IMR-90 (cell line): ENCODE measurements around the gene NOL4L. TPM values are rescaled to one million over a fixed set of nuclear protein-coding genes. Genes with fewer than 3 reads are reported as not detected.

ENCODE experiments used
- ATAC-seq: fragments of 200-7000 bp; cut with Tn5 transposase; 2 replicates; pipeline ENCODE4 v1.9.1; 2020; ENCODE audit warnings: low read depth, mild to moderate bottlenecking, moderate library complexity
- BruUV-seq: library from RNA; stranded (reverse); fragments of 400-500 nt; replicated peaks from 2 replicates; lab custom pipeline; 2021; lab: Mats Ljungman, UMichigan
- CTCF ChIA-PET: fragments of 300-600 bp; formaldehyde crosslinking; extraction: SDS; loops from one replicate; lab custom pipeline; 2021; ENCODE audit warnings: antibody characterized with exemption; lab: Yijun Ruan, JAX
- POLR2A ChIA-PET: fragments of 300-600 bp; sonication (Branson Sonifier 250); formaldehyde crosslinking; loops from one replicate; lab custom pipeline; 2022; ENCODE audit warnings: antibody characterized with exemption; ENCODE audit not compliant: unreplicated experiment; lab: Charles Lee
- DNase-seq: peaks from one replicate; pipeline ENCODE4 v3.0.0; 2013
- H2AFZ ChIP-seq: replicated peaks from 2 replicates; pipeline ENCODE3; 2013; ENCODE audit warnings: low read length, mild to moderate bottlenecking; ENCODE audit not compliant: poor library complexity
- H2AK5ac ChIP-seq: 2 replicates; pipeline ENCODE4 v1.6.1; 2013; ENCODE audit warnings: low read depth, low read length, inconsistent platforms
- H2AK9ac ChIP-seq: replicated peaks from 2 replicates; pipeline ENCODE3; 2013; ENCODE audit warnings: mild to moderate bottlenecking, low read depth, low read length, moderate library complexity; ENCODE audit not compliant: poor library complexity
- H2BK120ac ChIP-seq: 2 replicates; pipeline ENCODE4 v1.6.1; 2013; ENCODE audit warnings: low read depth, low read length, inconsistent platforms
- H2BK15ac ChIP-seq: 3 replicates; pipeline ENCODE4 v1.6.1; 2013; ENCODE audit warnings: low read depth, low read length, inconsistent platforms
- H2BK20ac ChIP-seq: 2 replicates; pipeline ENCODE4 v1.6.1; 2013; ENCODE audit warnings: low read depth, mild to moderate bottlenecking, inconsistent platforms, low read length, moderate library complexity
- H2BK5ac ChIP-seq: 2 replicates; pipeline ENCODE4 v1.6.1; 2013; ENCODE audit warnings: mild to moderate bottlenecking, low read depth, low read length, inconsistent platforms; ENCODE audit not compliant: poor library complexity, severe bottlenecking
- H3K14ac ChIP-seq: replicated peaks from 2 replicates; pipeline ENCODE4 v1.6.1; 2013; ENCODE audit warnings: low read depth, low read length, inconsistent platforms
- H3K18ac ChIP-seq: 2 replicates; pipeline ENCODE4 v1.6.1; 2013; ENCODE audit warnings: low read depth, low read length, control low read depth
- H3K23ac ChIP-seq: 2 replicates; pipeline ENCODE4 v1.6.1; 2013; ENCODE audit warnings: low read depth, low read length, inconsistent platforms
- H3K27ac ChIP-seq: 2 replicates; pipeline ENCODE4 v1.5.1; 2013; ENCODE audit warnings: mild to moderate bottlenecking, control low read depth, low read length; ENCODE audit not compliant: insufficient read depth
- H3K27me3 ChIP-seq: 2 replicates; pipeline ENCODE4 v1.6.1; 2013; ENCODE audit warnings: low read length; ENCODE audit not compliant: control insufficient read depth, insufficient read depth
- H3K36me3 ChIP-seq: 2 replicates; pipeline ENCODE4 v1.6.1; 2013; ENCODE audit warnings: low read length, mixed read lengths; ENCODE audit not compliant: control insufficient read depth, insufficient read depth
- H3K4ac ChIP-seq: 2 replicates; pipeline ENCODE4 v1.6.1; 2013; ENCODE audit warnings: low read depth, low read length, inconsistent platforms
- H3K4me1 ChIP-seq: 2 replicates; pipeline ENCODE4 v1.6.1; 2013; ENCODE audit warnings: low read length, mixed read lengths; ENCODE audit not compliant: control insufficient read depth, insufficient read depth
- H3K4me2 ChIP-seq: 2 replicates; pipeline ENCODE4 v1.6.1; 2013; ENCODE audit warnings: low read depth, mild to moderate bottlenecking, control low read depth, low read length, moderate library complexity
- H3K4me3 ChIP-seq: 2 replicates; pipeline ENCODE4 v1.5.1; 2013; ENCODE audit warnings: low read depth, mild to moderate bottlenecking, control low read depth, low read length, moderate library complexity; ENCODE audit not compliant: insufficient read depth
- H3K56ac ChIP-seq: 2 replicates; pipeline ENCODE4 v1.6.1; 2013; ENCODE audit warnings: low read length, inconsistent platforms; ENCODE audit not compliant: insufficient read depth; ENCODE audit errors: extremely low read depth
- H3K79me1 ChIP-seq, 2 experiments: 2 replicates each; pipeline ENCODE4 v1.6.1; 2013; ENCODE audit warnings: low read length in 2 of 2, inconsistent platforms in 1 of 2, low read depth in 1 of 2
- H3K9ac ChIP-seq: 2 replicates; pipeline ENCODE4 v1.6.1; 2013; ENCODE audit warnings: low read depth, low read length, control low read depth
- H3K9me1 ChIP-seq: 2 replicates; pipeline ENCODE4 v1.6.1; 2013; ENCODE audit warnings: low read length, inconsistent platforms; ENCODE audit not compliant: insufficient read depth
- H3K9me3 ChIP-seq: 2 replicates; pipeline ENCODE4 v1.6.1; 2013; ENCODE audit warnings: low read length; ENCODE audit not compliant: control insufficient read depth, insufficient read depth
- H4K20me1 ChIP-seq: 2 replicates; pipeline ENCODE4 v1.6.1; 2013; ENCODE audit warnings: low read length, inconsistent platforms; ENCODE audit not compliant: insufficient read depth
- H4K5ac ChIP-seq: 2 replicates; pipeline ENCODE4 v1.6.1; 2013; ENCODE audit warnings: mild to moderate bottlenecking, low read depth, low read length, control low read depth
- H4K8ac ChIP-seq, 2 experiments: 2 replicates each; pipeline ENCODE4 v1.6.1; 2013; ENCODE audit warnings: low read depth in 2 of 2, low read length in 2 of 2, control low read depth in 1 of 2, inconsistent platforms in 1 of 2
- H4K91ac ChIP-seq: 2 replicates; pipeline ENCODE4 v1.6.1; 2013; ENCODE audit warnings: low read depth, low read length, inconsistent platforms; ENCODE audit not compliant: insufficient read depth
- BHLHE40 ChIP-seq: fragments of 150-350 bp; IDR thresholded peaks from 2 replicates; pipeline ENCODE4 v1.6.1; 2016; ENCODE audit warnings: mild to moderate bottlenecking, low read depth, low read length
- CEBPB ChIP-seq: IDR thresholded peaks from 2 replicates; pipeline ENCODE4 v1.6.1; 2012; ENCODE audit warnings: low read depth, low read length, improper control_type of control experiment
- CHD1 ChIP-seq: IDR thresholded peaks from 2 replicates; pipeline ENCODE4 v1.6.1; 2012; ENCODE audit warnings: low read depth, low read length, improper control_type of control experiment
- CTCF ChIP-seq: conservative IDR thresholded peaks from 2 replicates; pipeline ENCODE4 v1.5.1; 2012; ENCODE audit warnings: mild to moderate bottlenecking, low read depth, low read length, improper control_type of control experiment
- FOS ChIP-seq: fragments of 150-350 bp; IDR thresholded peaks from 2 replicates; pipeline ENCODE4 v1.6.1; 2016; ENCODE audit warnings: low read depth, low read length
- MAFK ChIP-seq: IDR thresholded peaks from 2 replicates; pipeline ENCODE4 v1.6.1; 2012; ENCODE audit warnings: low read depth, low read length, improper control_type of control experiment
- MAZ ChIP-seq: IDR thresholded peaks from 2 replicates; pipeline ENCODE4 v1.6.1; 2012; ENCODE audit warnings: low read depth, mild to moderate bottlenecking, low read length, improper control_type of control experiment, moderate library complexity, borderline replicate concordance
- MXI1 ChIP-seq: IDR thresholded peaks from 2 replicates; pipeline ENCODE4 v1.6.1; 2012; ENCODE audit warnings: low read depth, mild to moderate bottlenecking, low read length, moderate library complexity, borderline replicate concordance
- NFE2L2 ChIP-seq: fragments of 150-350 bp; IDR thresholded peaks from 2 replicates; pipeline ENCODE4 v1.6.1; 2016; ENCODE audit warnings: low read depth, mild to moderate bottlenecking, low read length
- POLR2A ChIP-seq: IDR thresholded peaks from 2 replicates; pipeline ENCODE4 v1.6.1; 2012; ENCODE audit warnings: mild to moderate bottlenecking, low read depth, low read length
- RAD21 ChIP-seq: IDR thresholded peaks from 2 replicates; pipeline ENCODE4 v1.6.1; 2012; ENCODE audit warnings: low read length, improper control_type of control experiment
- RCOR1 ChIP-seq: IDR thresholded peaks from 2 replicates; pipeline ENCODE4 v1.6.1; 2012; ENCODE audit warnings: mild to moderate bottlenecking, low read length, improper control_type of control experiment; ENCODE audit not compliant: insufficient replicate concordance
- RFX5 ChIP-seq: IDR thresholded peaks from 2 replicates; pipeline ENCODE4 v1.8.0; 2012; ENCODE audit warnings: low read depth, mild to moderate bottlenecking, low read length, moderate library complexity
- SMC3 ChIP-seq: fragments of 150-350 bp; IDR thresholded peaks from 2 replicates; pipeline ENCODE4 v1.6.1; 2016; ENCODE audit warnings: low read depth, mild to moderate bottlenecking, antibody characterized with exemption, low read length, moderate library complexity
- WGBS, 2 experiments: methylation state at CpG; one replicate each; pipeline versions ENCODE4 v1.1.5 to v1.1.7; 2013; ENCODE audit warnings: missing lambda C conversion rate in 2 of 2; ENCODE audit not compliant: insufficient read length in 1 of 2; ENCODE audit errors: extremely low coverage in 2 of 2; 5-methylcytosine and 5-hydroxymethylcytosine counted together
- dilution Hi-C: fragments of 300-500 bp; cut with HindIII; formaldehyde crosslinking; loops from one replicate; pipeline ENCODE4 v1.14.3; 2018; ENCODE audit warnings: low sequenced_read_pairs; ENCODE audit not compliant: unreplicated experiment
- in situ Hi-C: fragments of 300-500 bp; cut with MboI; formaldehyde crosslinking; loops from 3 replicates; pipeline ENCODE4 v1.14.3; 2019; ENCODE audit warnings: low sequenced_read_pairs, inconsistent platforms, mixed read lengths
- intact Hi-C: fragments of 100-400 bp; cut with micrococcal nuclease; formaldehyde crosslinking; loops from 2 replicates; pipeline ENCODE4 v1.10.0; 2022
- polyA plus RNA-seq, 3 experiments: library from polyadenylated mRNA; depleted of rRNA; stranded (reverse); fragments of >200 nt; gene quantifications; 2 replicates each; pipeline ENCODE4 v1.2.3, GENCODE V29; 2012; ENCODE audit warnings: low replicate concordance in 1 of 3
- total RNA-seq: library from RNA; depleted of rRNA; stranded (reverse); fragments of >200 nt; gene quantifications from 2 replicates; pipeline ENCODE4 v1.2.3, GENCODE V29; 2012
- TF ChIP-seq, protein P1 (sequence below): fragments of 150-350 bp; IDR thresholded peaks from 2 replicates; pipeline ENCODE4 v1.6.1; 2017; ENCODE audit warnings: mild to moderate bottlenecking, antibody characterized with exemption, low read length, low read depth
- TF ChIP-seq, protein P2 (sequence below): fragments of 150-350 bp; IDR thresholded peaks from 2 replicates; pipeline ENCODE4 v1.6.1; 2016; ENCODE audit warnings: low read depth, mild to moderate bottlenecking, low read length, moderate library complexity, borderline replicate concordance

The NOL4L gene
- total and polyA plus RNA-seq, 2 of the 4 experiments (the other 2 are of a cell fraction): 4.7 to 13.3 TPM

- Histone ChIP-seq H3K4ac (no peak overlapping the region), H3K27ac (no peak overlapping the region), H2BK5ac (no peak overlapping the region), H3K36me3 (peaks cover 57% of the 10 kb centered on the region), H4K5ac (no peak overlapping the region), H4K91ac (no peak overlapping the region), H4K8ac (no peak overlapping the region), H3K4me1 (peaks cover 9% of the 10 kb centered on the region), H3K4me3 (no peak overlapping the region), H2BK15ac (no peak overlapping the region), H3K23ac (no peak overlapping the region), H3K9me3 (no peaks in the 10 kb centered on the region), H2BK20ac (no peak overlapping the region), H3K18ac (no peak overlapping the region), H2AK9ac (no peak overlapping the region), H3K79me1 (peaks cover 31 to 88% of the 10 kb centered on the region in 2 experiments; a peak in 3 of 4 replicates), H3K27me3 (no peaks in the 10 kb centered on the region), H3K14ac (no peak overlapping the region), H4K20me1 (peaks cover 54% of the 10 kb centered on the region), H3K9me1 (peaks cover 33% of the 10 kb centered on the region), H2AFZ (no peak overlapping the region), H3K9ac (no peak overlapping the region), H2AK5ac (no peak overlapping the region), H3K4me2 (no peak overlapping the region), H3K56ac (no peak overlapping the region), H2BK120ac (no peak overlapping the region)
- WGBS, 2 experiments: 93% methylated on average over 2 of the region's 10 CpGs; no CpG with 5 or more reads in 1 of the 2 experiments
- DNase-seq: no peak
- ChIA-PET CTCF (no interaction called here), POLR2A (no interaction called here)
- ATAC-seq: no peak
- BruUV-seq: no TSS peak
- TF ChIP-seq, protein P1, sequence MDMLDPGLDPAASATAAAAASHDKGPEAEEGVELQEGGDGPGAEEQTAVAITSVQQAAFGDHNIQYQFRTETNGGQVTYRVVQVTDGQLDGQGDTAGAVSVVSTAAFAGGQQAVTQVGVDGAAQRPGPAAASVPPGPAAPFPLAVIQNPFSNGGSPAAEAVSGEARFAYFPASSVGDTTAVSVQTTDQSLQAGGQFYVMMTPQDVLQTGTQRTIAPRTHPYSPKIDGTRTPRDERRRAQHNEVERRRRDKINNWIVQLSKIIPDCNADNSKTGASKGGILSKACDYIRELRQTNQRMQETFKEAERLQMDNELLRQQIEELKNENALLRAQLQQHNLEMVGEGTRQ: no peak
- no peak for TF ChIP-seq RFX5
- TF ChIP-seq MAFK: no peak
- no peak for TF ChIP-seq FOS
- TF ChIP-seq, protein P2, sequence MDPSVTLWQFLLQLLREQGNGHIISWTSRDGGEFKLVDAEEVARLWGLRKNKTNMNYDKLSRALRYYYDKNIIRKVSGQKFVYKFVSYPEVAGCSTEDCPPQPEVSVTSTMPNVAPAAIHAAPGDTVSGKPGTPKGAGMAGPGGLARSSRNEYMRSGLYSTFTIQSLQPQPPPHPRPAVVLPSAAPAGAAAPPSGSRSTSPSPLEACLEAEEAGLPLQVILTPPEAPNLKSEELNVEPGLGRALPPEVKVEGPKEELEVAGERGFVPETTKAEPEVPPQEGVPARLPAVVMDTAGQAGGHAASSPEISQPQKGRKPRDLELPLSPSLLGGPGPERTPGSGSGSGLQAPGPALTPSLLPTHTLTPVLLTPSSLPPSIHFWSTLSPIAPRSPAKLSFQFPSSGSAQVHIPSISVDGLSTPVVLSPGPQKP: no peak
- no peak for TF ChIP-seq RAD21
- TF ChIP-seq BHLHE40: no peak
- no peak for TF ChIP-seq RCOR1
- no peak for TF ChIP-seq NFE2L2
- TF ChIP-seq MXI1: no peak
- TF ChIP-seq CHD1: no peak
- no peak for TF ChIP-seq POLR2A
- no peak for TF ChIP-seq CEBPB
- TF ChIP-seq MAZ: no peak
- TF ChIP-seq SMC3: no peak
- no peak for TF ChIP-seq CTCF
- in situ Hi-C loops: no loop called here
- dilution Hi-C loops: no loop called here
- intact Hi-C loops: no loop called here
Measured at GRCh38 chr20:32442630-32443373, 142.3 kb downstream of the NOL4L start.
